ENCODE results near the gene DSCAML1.

DNA sequence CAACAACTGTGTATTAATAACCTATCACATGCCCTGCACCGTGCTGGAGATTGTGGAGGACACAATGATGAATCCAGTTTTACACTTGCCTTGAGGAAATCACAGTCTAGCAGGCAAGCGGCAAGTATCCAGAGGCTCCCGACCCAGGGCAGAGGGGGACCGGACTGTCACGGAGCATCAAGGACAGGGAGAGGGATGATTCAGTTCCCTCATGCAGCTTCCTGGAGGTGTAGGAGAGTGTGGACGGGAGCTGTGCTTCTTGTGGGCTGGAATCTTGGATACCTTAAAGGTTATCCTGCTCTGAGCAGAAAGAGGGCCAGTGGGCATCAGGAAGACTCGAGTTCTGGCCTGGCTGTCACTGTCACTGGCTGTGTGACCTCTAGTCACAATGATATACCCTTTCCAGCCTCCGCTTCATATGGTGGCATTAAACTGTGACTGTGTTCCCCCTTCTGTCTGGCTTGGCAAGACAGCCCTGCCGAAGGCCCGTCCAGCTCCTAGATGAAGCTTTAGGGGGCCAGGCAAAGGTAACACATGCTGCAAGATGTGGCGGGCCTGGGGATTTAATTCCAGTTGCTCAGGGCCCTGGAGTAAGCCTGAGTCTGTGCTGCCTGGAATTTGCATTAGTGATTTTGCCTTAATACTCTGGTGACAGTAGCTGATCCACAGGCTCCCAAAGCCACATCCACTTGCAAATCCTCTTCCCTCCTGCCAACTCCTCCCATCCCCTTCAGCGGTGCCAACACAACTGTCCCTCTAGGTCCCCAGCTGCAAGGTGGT is 162.8 kb downstream of the DSCAML1 start:
- TF ChIP-seq POLR2AphosphoS5 (IDR thresholded peaks at IDR 0.05; ENCODE audit: low read depth, low read length) = no peak
- TF ChIP-seq POLR2A (IDR thresholded peaks at IDR 0.05; ENCODE audit: low read depth, low read length) = no peak

Data from GM12891 (cell line).